ENCODE results near the gene ZNF609. TPM values are rescaled to one million over a fixed set of nuclear protein-coding genes. Genes with fewer than 3 reads are reported as not detected.

The ZNF609 gene
- total and polyA plus RNA-seq, 7 donors, result 4.8 to 35.2 (median 29.6) TPM

- TF ChIP-seq EP300 (IDR thresholded peaks at IDR 0.05) (no peak), POLR2A (IDR thresholded peaks at IDR 0.05) (no peak), POLR2AphosphoS5 (IDR thresholded peaks at IDR 0.05) (no peak), CTCF (IDR thresholded peaks at IDR 0.05) (no peak)
Measured at GRCh38 chr15:64656508-64656907, 196.1 kb downstream of the ZNF609 start.

GRCh38 chr15:64665179-64665578 lies 204.8 kb downstream of the ZNF609 start:
- Histone ChIP-seq H3K27me3 (no peaks in the 10 kb centered on the region), H3K4me3 (no peak overlapping the region), H3K9me3 (no peaks in the 10 kb centered on the region), H3K36me3 (no peaks in the 10 kb centered on the region), H3K4me1 (peaks cover 0 to 29% (median 18%) of the 10 kb centered on the region in 4 donors), H3K27ac (no peak overlapping the region)
- no peak for TF ChIP-seq EP300 (IDR thresholded peaks at IDR 0.05)
- TF ChIP-seq CTCF (IDR thresholded peaks at IDR 0.05), result no peak
- no peak for TF ChIP-seq POLR2AphosphoS5 (IDR thresholded peaks at IDR 0.05)
- no peak for TF ChIP-seq POLR2A (IDR thresholded peaks at IDR 0.05)
- intact Hi-C loops (cut with DNase I), result no loop called here
- DNase-seq, result no peak
- 16 to 70% methylated on average over 1 of the region's 1 CpG for WGBS, 2 donors

More at GRCh38 chr15:64656508-64656907, 196.1 kb downstream of the ZNF609 start:
- no peak overlapping the region for H3K4me3 ChIP-seq
- no peaks in the 10 kb centered on the region for H3K27me3 ChIP-seq
- H3K27ac ChIP-seq, result no peak overlapping the region
- no peaks in the 10 kb centered on the region for H3K9me3 ChIP-seq
- DNase-seq, result no peak
- H3K36me3 ChIP-seq, result no peaks in the 10 kb centered on the region
- intact Hi-C loops (cut with DNase I), result no loop called here
- 97 to 98% methylated on average over 2 of the region's 2 CpGs for WGBS, 2 donors
- H3K4me1 ChIP-seq, result peaks cover 0 to 31% (median 21%) of the 10 kb centered on the region in 4 donors

GRCh38 chr15:64667736-64668161 lies 207.4 kb downstream of the ZNF609 start:
- H3K27ac ChIP-seq, result peak overlapping the region in 1 of 4 donors; percentile 27
- DNase-seq, result no peak
- H3K36me3 ChIP-seq, result no peaks in the 10 kb centered on the region
- H3K4me3 ChIP-seq, result no peak overlapping the region
- WGBS, 2 donors, result 23 to 57% methylated on average over 1 of the region's 1 CpG
- no peaks in the 10 kb centered on the region for H3K27me3 ChIP-seq
- TF ChIP-seq POLR2A (IDR thresholded peaks at IDR 0.05), result no peak
- no peak for TF ChIP-seq POLR2AphosphoS5 (IDR thresholded peaks at IDR 0.05)
- no peak for TF ChIP-seq CTCF (IDR thresholded peaks at IDR 0.05)
- TF ChIP-seq EP300 (IDR thresholded peaks at IDR 0.05), result no peak
- H3K9me3 ChIP-seq, result no peaks in the 10 kb centered on the region
- intact Hi-C loops (cut with DNase I), result no loop called here
- peaks cover 0 to 23% (median 9%) of the 10 kb centered on the region in 4 donors for H3K4me1 ChIP-seq

- Histone ChIP-seq H3K36me3 (peaks cover 8 to 38% (median 20%) of the 10 kb centered on the region in 4 donors), H3K27me3 (no peaks in the 10 kb centered on the region), H3K4me3 (no peak overlapping the region), H3K4me1 (no peaks in the 10 kb centered on the region), H3K9me3 (no peaks in the 10 kb centered on the region), H3K27ac (no peak overlapping the region)
- no peak for DNase-seq
- WGBS, 2 donors, result 93 to 95% methylated on average over 12 of the region's 12 CpGs
- TF ChIP-seq POLR2AphosphoS5 (IDR thresholded peaks at IDR 0.05) (no peak), CTCF (IDR thresholded peaks at IDR 0.05) (no peak), EP300 (IDR thresholded peaks at IDR 0.05) (no peak)
- intact Hi-C loops (cut with DNase I), result no loop called here
Measured at GRCh38 chr15:64673866-64674265, 213.5 kb downstream of the ZNF609 start.

Data from sigmoid colon (tissue), 7 donors.